Spinal cord (tissue), 10 donors: ENCODE measurements around the gene CSF2. TPM values are rescaled to one million over a fixed set of nuclear protein-coding genes. Genes with fewer than 3 reads are reported as not detected.

Experiments
- DNase-seq, 6 donors: peaks; one replicate each; pipeline versions ENCODE4 v3.0.0 to v3.0.0-alpha.2; 2013 to 2015; ENCODE audit warnings: low spot score in 6 of 6, low read depth in 4 of 6
- H3K27ac ChIP-seq: one replicate; pipeline ENCODE4 v1.5.1; 2013; ENCODE audit warnings: low read depth, low read length, control low read depth
- H3K27me3 ChIP-seq: one replicate; pipeline ENCODE4 v1.6.1; 2013; ENCODE audit warnings: low read length; ENCODE audit not compliant: control insufficient read depth, insufficient read depth
- H3K36me3 ChIP-seq: one replicate; pipeline ENCODE4 v1.6.1; 2013; ENCODE audit warnings: low read length; ENCODE audit not compliant: control insufficient read depth, insufficient read depth
- H3K4me1 ChIP-seq: one replicate; pipeline ENCODE4 v1.6.1; 2013; ENCODE audit warnings: low read length; ENCODE audit not compliant: control insufficient read depth, insufficient read depth
- H3K4me3 ChIP-seq: one replicate; pipeline ENCODE4 v1.5.1; 2013; ENCODE audit warnings: low read depth, low read length, control low read depth
- H3K9me3 ChIP-seq: one replicate; pipeline ENCODE4 v1.6.1; 2013; ENCODE audit warnings: low read length; ENCODE audit not compliant: control insufficient read depth, insufficient read depth
- WGBS: methylation state at CpG from one replicate; pipeline ENCODE4 v1.1.5; 2013; ENCODE audit warnings: missing lambda C conversion rate; ENCODE audit not compliant: insufficient coverage; 5-methylcytosine and 5-hydroxymethylcytosine counted together
- long read RNA-seq, 4 donors: transcript quantifications; one replicate each; lab custom pipeline, GENCODE V29; 2026
- polyA plus RNA-seq, 2 donors: library from polyadenylated mRNA; unstranded; fragments of 120-200 nt; gene quantifications; one replicate each; pipeline ENCODE4 v1.2.1, GENCODE V29; 2013; ENCODE audit not compliant: insufficient read length in 2 of 2
- total RNA-seq, 2 donors: library from RNA; depleted of rRNA in 1 of 2; stranded (reverse); fragments of 120-200 nt in 1 of 2; fragments of >200 nt in 1 of 2; gene quantifications; one replicate each; pipeline versions ENCODE4 v1.2.3 to v1.2.4, GENCODE V29; 2013 to 2014
- donor health status: healthy.

Gene CSF2
- total RNA-seq (not detected), polyA plus RNA-seq (not detected)
- long read RNA-seq, donor 1 = 0 reads
- long read RNA-seq, donor 2 = 0 reads
- long read RNA-seq, donor 3 = 0 reads
- long read RNA-seq, donor 4 = 0 reads

DNA sequence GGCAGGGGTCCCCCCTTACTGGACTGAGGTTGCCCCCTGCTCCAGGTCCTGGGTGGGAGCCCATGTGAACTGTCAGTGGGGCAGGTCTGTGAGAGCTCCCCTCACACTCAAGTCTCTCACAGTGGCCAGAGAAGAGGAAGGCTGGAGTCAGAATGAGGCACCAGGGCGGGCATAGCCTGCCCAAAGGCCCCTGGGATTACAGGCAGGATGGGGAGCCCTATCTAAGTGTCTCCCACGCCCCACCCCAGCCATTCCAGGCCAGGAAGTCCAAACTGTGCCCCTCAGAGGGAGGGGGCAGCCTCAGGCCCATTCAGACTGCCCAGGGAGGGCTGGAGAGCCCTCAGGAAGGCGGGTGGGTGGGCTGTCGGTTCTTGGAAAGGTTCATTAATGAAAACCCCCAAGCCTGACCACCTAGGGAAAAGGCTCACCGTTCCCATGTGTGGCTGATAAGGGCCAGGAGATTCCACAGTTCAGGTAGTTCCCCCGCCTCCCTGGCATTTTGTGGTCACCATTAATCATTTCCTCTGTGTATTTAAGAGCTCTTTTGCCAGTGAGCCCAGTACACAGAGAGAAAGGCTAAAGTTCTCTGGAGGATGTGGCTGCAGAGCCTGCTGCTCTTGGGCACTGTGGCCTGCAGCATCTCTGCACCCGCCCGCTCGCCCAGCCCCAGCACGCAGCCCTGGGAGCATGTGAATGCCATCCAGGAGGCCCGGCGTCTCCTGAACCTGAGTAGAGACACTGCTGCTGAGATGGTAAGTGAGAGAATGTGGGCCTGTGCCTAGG, at the start of gene CSF2:
CSF2 (plus strand) TSS at position 559 of the 783 bp plus-strand sequence; CDS start at position 594, 35 bp downstream.
- H3K27me3 ChIP-seq = no peaks in the 10 kb centered on the region
- no peak for DNase-seq
- H3K9me3 ChIP-seq = no peaks in the 10 kb centered on the region
- H3K36me3 ChIP-seq = no peaks in the 10 kb centered on the region
- 88% methylated on average over 10 of the region's 12 CpGs for WGBS
- H3K4me3 ChIP-seq = no peak within 1 kb of the TSS
- H3K4me1 ChIP-seq = no peaks in the 10 kb centered on the region
- H3K27ac ChIP-seq = no peak within 1 kb of the TSS

DNA sequence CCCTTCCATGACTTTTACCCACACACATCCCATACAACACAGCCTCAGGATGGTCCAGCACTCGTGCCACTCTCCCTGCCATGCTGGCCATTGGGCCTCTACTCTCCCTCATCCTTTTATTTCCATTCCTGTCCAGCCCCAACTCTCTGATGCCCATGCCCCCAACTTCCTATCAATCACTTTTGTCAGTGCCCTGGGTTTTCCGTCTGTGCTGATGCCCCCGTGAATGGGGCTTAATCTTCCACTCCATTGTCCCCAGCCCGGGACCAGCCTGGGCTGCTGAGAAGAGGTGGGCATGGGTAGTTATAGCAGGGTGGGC, 49.5 kb upstream of the CSF2 start:
- no peak for DNase-seq
- no peaks in the 10 kb centered on the region for H3K36me3 ChIP-seq
- no peaks in the 10 kb centered on the region for H3K27me3 ChIP-seq
- H3K4me3 ChIP-seq = no peak overlapping the region
- 88% methylated on average over 1 of the region's 4 CpGs for WGBS
- H3K27ac ChIP-seq = no peak overlapping the region
- H3K9me3 ChIP-seq = no peaks in the 10 kb centered on the region
- peaks cover 3% of the 10 kb centered on the region for H3K4me1 ChIP-seq

DNA sequence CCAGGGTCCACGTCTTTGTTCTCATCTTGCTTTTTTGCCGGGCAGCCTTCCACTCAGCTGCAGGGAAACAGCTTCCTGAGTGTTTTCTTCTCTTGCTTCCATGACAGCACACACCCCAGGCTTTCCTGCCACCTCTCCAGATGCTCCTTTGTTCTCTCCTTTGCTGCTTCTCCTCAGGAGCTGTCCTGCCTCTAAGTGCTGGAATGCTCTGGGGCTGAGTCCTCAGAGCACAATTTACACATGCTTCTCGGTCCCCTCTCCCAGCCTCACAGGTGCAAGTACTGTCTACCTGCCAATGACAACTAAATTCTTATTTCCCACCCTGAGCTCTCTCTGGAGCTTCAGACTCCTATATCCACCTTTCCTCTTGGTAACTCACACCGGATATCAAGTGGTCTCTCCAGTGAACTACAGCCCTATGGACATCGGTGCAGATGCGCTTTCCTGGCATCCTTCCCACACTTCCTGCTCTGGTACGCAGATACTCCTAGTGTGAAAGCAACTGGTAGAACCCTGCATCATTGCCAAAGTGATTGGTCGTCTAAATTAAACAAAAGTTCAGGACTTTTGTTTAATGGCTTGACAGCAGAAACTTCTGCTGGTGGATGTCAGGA, 48.7 kb upstream of the CSF2 start:
- no peak overlapping the region for H3K4me3 ChIP-seq
- H3K36me3 ChIP-seq = no peaks in the 10 kb centered on the region
- WGBS = 65% methylated on average over 6 of the region's 8 CpGs
- H3K4me1 ChIP-seq = peaks cover 3% of the 10 kb centered on the region
- H3K9me3 ChIP-seq = no peaks in the 10 kb centered on the region
- H3K27ac ChIP-seq = no peak overlapping the region
- H3K27me3 ChIP-seq = no peaks in the 10 kb centered on the region
- DNase-seq = no peak

DNA sequence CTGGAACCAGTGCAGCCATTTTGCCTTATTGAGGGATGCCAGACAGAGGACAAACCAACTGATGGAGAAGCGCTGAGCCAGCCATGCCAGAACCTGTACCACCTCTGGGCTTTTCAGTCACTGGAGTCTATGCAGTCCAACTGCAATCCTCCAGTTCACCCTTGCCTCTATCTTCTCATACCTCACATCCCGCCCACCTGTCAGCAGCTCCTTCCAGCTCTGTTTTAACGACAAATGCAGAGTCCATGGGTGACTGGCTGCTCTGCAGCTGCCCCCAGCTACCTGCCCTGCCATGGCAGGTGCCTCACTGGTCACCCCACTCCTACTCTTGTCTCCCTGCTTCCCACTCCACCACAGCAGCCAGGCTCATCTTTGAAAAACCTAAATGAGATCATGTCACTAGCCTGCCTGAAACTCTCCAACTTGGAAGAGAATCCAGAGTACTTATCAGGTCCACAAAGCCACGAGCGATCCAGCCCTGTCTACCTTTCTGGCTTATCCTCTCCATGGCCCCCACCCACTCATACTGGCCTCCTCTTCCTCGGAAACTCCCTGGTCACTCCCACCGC, 48.1 kb upstream of the CSF2 start:
- WGBS = 94% methylated on average over 7 of the region's 7 CpGs
- Histone ChIP-seq H3K9me3 (no peaks in the 10 kb centered on the region), H3K4me3 (no peak overlapping the region), H3K4me1 (peaks cover 3% of the 10 kb centered on the region), H3K36me3 (no peaks in the 10 kb centered on the region), H3K27ac (no peak overlapping the region), H3K27me3 (no peaks in the 10 kb centered on the region)
- no peak for DNase-seq

DNA sequence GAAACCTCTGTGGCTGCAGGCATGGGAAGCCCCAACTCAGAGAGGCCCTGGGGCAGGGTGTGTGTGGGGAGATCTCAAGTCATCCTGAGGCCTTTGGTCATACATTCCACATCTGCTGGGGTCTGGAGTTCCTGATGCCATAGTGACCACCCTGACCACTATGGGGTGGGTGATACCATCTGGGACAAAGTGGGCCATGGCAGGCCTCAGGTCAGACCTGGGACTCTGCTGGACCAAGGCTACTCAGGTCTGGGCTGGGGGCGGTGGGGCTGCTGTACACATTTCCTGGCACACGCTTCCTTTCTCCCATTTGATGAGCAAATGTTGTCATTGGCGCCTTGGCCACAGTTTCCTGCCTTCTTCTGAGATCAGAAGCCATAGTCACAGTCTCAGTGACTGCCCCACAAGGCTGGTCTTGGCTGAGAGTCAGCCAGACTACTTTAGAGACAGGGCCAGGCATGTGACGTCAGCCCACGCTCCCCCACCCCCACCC, 47.0 kb upstream of the CSF2 start:
- no peaks in the 10 kb centered on the region for H3K36me3 ChIP-seq
- no peak for DNase-seq
- no peaks in the 10 kb centered on the region for H3K9me3 ChIP-seq
- H3K4me1 ChIP-seq = peaks cover 3% of the 10 kb centered on the region
- no peak overlapping the region for H3K4me3 ChIP-seq
- no peaks in the 10 kb centered on the region for H3K27me3 ChIP-seq
- H3K27ac ChIP-seq = no peak overlapping the region
- WGBS = 97% methylated on average over 3 of the region's 5 CpGs

DNA sequence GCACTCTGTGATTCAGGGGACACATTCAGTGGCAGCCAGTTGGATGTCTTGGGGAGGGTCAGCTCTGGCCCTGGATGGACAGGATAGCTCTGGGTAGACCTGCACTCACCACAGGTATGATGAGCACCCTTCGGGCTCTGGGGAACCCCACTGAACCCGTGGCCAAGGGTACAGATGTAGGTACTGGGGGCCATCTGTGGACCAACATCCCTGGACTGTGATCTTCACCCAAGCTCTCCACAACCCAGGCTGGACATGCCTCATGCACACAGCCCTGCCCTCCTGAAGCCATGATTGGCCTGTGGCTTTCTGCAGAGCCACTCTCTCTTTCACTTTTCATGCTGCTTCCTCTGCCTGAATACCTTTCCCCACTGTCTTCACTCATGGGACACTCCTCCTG, 46.6 kb upstream of the CSF2 start:
- WGBS = 88% methylated on average over 2 of the region's 2 CpGs
- peaks cover 3% of the 10 kb centered on the region for H3K4me1 ChIP-seq
- H3K27ac ChIP-seq = no peak overlapping the region
- no peaks in the 10 kb centered on the region for H3K36me3 ChIP-seq
- no peaks in the 10 kb centered on the region for H3K9me3 ChIP-seq
- no peaks in the 10 kb centered on the region for H3K27me3 ChIP-seq
- no peak for DNase-seq
- H3K4me3 ChIP-seq = no peak overlapping the region

DNA sequence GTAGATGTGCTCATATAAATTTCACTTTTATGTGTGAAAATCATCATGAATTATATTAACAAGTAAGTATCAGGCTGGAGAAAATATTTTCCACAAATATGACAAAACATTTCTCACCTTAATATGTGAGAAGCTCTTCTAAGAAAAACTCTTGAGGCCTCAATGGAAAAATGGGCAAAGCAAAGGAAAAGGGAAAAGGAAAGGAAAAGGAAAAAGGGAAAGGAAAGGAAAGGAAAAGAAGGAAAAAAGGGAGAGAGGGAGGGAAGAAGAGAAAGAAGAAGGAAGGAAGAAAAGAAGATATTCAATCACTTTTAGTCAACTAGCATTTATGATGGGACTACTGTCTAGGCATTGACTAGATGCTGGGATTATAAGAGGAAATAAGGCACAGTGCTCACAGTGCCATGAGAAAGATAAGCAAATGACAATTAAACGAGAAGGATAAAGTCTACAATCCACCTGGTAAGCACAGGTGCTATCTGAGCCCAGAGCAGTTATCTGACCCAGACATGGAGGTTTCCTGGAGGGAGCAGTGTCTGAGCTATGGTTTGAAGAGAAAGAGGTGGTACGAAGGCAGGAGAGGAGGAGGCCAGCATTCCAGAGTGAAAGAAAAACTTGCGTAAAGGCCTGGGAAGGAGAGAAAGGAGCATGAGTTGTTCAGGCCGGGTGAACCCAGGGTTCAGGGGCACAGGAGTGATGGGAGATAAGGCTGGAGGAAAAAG, 43.8 kb upstream of the CSF2 start:
- no peak for DNase-seq

DNA sequence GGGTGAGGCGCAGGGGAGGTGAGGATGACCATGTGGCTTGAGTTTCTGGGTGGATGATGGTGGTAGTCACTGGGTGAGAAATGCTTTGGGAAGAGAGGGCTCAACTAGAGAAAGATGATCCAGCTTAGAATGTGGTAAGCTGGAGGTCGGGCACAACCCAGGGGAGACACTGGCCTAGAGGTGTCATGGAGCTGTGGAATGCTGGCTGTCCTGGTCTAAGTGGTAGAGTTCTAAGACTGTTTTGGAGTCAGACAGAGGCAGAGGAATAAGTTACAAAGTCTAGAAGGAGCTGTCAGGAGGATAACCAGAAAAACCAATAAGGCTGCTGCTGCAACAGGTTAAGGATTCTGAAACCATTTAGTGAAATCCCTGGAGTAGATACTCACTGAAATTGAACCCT, 43.0 kb upstream of the CSF2 start:
- 91% methylated on average over 2 of the region's 2 CpGs for WGBS
- DNase-seq = no peak
- no peak overlapping the region for H3K27ac ChIP-seq
- H3K9me3 ChIP-seq = no peaks in the 10 kb centered on the region
- H3K4me3 ChIP-seq = no peak overlapping the region
- H3K36me3 ChIP-seq = no peaks in the 10 kb centered on the region
- no peaks in the 10 kb centered on the region for H3K27me3 ChIP-seq
- H3K4me1 ChIP-seq = peaks cover 3% of the 10 kb centered on the region

More for the DNA sequence above, 43.8 kb upstream of the CSF2 start:
- 93% methylated on average over 4 of the region's 4 CpGs for WGBS
- peaks cover 3% of the 10 kb centered on the region for H3K4me1 ChIP-seq
- no peaks in the 10 kb centered on the region for H3K27me3 ChIP-seq
- no peaks in the 10 kb centered on the region for H3K9me3 ChIP-seq
- H3K27ac ChIP-seq = no peak overlapping the region
- H3K4me3 ChIP-seq = no peak overlapping the region
- no peaks in the 10 kb centered on the region for H3K36me3 ChIP-seq

DNA sequence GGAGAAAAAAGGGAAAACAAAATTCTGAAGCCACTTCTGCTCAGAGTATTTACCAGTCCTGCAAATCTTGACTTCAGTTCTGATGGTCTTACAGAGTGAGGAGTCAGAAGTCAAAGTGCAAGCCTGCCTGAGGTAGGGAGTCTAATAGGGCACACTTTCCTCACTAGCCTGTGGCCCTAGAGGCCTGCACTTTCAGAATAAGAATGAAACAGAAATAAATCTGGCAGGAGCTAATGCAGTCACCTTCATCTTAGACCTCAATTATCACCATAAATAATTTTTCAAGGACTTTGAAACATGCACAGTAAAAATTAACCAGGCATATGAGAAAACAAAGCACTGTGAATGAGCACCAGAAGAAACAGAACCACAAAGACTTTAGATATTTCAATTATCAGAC, 41.4 kb upstream of the CSF2 start:
- H3K4me1 ChIP-seq = peaks cover 3% of the 10 kb centered on the region
- no peak for DNase-seq
- no peaks in the 10 kb centered on the region for H3K9me3 ChIP-seq
- H3K36me3 ChIP-seq = no peaks in the 10 kb centered on the region
- no peak overlapping the region for H3K27ac ChIP-seq
- H3K27me3 ChIP-seq = no peaks in the 10 kb centered on the region
- no peak overlapping the region for H3K4me3 ChIP-seq
